Stimulated activated CD4-positive, alpha-beta T cell treated with anti-CD3 and anti-CD28 coated beads, Interleukin-12 subunit alpha, Interleukin-12 subunit beta, amount 100 ng/mL, for 24 hours (primary cell): ENCODE measurements around the gene SKIDA1.

Source experiments
- DNase-seq, 2 experiments: peaks; one replicate each; pipeline ENCODE4 v3.0.0-alpha.2; 2020; ENCODE audit warnings: low read depth in 2 of 2

Gene SKIDA1

GRCh38 chr10:21529032-21529910 is 3.8 kb upstream of the SKIDA1 start:
- no peak for DNase-seq

GRCh38 chr10:21528236-21529031 is 3.0 kb upstream of the SKIDA1 start:
- DNase-seq: no peak

DNA sequence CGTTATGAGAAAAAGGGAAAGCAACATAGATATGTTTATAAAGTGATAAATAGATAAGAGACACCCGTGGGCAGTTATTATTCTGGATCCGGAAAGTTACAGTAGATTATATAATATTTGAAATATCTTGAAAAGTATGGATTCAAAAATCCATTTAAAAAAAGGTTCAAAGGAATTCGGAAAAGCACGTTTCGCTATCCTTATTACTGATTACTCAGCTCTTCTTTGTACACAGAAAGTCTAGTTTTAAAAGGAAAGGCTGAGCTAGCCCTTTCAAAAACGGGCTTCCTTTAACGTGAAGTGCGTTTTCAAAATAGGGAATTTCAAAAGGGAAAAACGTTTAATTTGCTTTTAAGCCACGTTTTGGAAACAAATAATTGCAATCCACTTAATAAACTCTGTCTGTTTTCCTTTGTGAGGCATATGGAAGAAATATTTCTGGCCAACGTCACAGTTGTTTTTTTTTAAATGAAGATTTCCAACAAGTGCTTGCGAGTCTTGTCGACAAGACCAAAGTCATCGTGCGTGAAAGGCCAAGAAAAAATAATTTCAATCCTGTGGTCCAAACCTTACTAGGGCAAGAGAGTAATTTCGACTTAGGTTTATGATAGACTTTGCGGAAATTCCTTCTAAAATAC is 2.2 kb upstream of the SKIDA1 start:
- no peak for DNase-seq

DNA sequence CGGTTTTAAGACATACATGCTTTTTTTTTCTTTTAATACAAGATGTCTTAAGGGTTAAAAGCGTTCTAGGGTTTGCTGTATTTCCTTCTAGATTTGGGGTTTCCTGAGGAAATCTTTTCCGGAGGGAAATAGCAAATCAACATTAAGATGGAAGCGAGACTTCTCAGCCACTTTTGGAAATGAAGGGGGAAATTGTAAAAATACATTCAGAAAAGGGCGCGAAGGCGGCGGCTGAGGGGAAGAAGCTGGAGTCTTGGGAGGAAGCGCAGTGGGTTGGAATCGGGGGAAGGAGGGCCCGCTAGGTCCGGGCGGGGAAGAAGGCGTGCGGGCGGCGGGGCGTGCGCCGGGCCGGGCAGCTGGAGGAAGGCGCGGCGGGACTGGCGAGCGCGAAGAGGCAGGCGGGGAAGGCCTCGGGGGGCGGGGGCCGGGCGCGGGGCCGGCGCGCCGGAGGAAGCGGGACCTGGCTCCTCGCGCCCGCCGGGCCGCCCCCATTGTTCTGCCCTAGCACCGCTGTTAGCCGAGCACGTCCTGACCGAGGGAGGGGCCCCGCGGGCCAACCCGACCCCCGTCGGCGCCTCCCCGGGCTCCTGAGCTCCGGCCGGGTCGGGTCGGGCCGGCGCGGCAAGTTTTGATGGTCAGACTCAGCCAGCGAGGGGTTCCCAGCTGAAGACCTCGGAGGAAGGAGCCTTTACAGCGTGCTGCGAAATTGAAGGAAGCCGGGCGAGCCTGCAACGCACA is 1.5 kb upstream of the SKIDA1 start:
- DNase-seq: peak; percentile 11 to 41

GRCh38 chr10:21526188-21526859 is 842 bp upstream of the SKIDA1 start:
- peak; percentile 31 to 50 for DNase-seq

DNA sequence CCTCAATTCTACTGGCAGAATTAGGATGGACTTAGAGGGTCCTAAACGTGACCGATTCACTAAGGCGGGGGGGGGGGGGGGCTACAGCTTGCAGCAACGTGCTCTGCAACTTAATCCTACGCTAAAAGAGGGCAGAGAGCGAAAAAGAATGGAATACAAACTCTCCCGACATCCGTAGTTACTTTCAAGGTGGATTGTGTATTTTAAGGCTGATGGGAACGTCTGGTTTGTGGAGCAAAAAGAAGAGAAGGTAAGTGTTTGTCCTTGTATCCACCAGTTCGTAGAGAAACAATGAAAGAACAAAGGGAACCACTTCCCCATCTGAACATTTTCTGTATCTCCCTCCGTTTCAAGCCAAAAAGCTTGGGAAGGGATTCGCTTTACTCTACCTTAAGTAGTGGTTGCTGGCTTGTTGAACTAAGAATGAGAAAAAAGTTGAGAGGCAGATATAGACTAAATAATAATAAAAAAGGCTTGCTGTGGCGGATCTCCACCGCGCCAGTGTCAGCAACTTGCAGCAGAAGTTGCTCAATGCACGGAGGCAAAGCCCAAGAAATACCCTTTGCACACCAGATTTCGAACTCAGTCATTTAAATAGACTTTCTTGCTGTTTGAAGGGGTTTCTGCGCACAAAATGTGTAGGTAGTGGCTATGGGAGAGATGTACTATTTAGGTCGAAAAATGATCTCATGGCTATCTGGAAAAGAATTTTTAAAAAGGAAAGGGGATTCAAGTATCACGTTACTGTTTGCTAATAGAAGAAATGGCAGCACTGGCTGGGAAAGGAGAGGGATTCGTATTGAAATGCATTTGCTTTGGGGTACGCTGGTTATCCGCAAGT is 736 bp downstream of the SKIDA1 start:
- DNase-seq: no peak

DNA sequence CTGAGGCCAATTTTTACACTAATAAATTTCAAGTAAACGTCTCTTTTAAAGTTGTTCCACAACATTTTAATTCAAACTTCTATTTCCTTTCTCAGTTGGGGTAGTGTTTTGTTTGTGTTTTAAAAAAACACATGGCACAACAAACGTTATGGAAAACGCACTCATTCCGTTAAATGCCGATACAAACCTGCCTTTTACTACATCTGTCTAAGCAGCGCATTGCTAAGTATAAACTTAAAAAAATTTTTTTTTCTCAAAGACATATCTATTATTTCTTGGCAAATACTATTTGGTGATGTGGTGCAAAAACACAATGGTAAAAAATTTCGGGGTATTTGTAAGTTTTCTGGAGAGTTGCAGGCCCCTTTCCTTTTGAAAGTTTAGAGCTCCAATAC is 1.4 kb downstream of the SKIDA1 start:
- no peak for DNase-seq

DNA sequence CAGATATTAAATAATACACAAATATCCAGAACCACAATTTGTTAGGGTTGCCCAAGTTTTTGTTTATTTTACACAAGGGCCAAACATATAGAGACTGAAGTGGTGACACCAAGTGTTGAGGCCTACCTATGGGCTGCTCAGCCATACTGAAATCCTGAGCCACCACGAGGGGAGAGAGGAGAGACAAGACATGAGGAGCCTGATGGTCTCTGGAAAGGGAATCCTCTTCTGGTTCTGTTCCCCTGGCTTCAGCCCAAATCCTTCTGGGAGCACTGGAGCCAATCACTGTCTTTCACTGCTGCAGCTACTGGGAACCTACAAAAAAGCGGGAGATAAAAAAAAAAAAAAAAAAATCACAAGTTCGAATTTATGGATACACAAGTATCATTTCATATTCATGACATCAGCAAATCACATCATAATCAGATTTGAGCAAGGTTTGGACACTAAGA is 1.9 kb downstream of the SKIDA1 start:
- DNase-seq: no peak

GRCh38 chr10:21522631-21523406 is 2.7 kb downstream of the SKIDA1 start:
- DNase-seq: no peak

- DNase-seq: no peak
Measured at GRCh38 chr10:21521751-21522533, 3.5 kb downstream of the SKIDA1 start.

GRCh38 chr10:21520949-21521348 is 4.5 kb downstream of the SKIDA1 start:
- DNase-seq: no peak

GRCh38 chr10:21520509-21520908 is 5.0 kb downstream of the SKIDA1 start:
- DNase-seq: no peak

GRCh38 chr10:21519941-21520436 is 5.5 kb downstream of the SKIDA1 start:
- DNase-seq: no peak

GRCh38 chr10:21519397-21519933 is 6.0 kb downstream of the SKIDA1 start:
- DNase-seq: no peak

DNA sequence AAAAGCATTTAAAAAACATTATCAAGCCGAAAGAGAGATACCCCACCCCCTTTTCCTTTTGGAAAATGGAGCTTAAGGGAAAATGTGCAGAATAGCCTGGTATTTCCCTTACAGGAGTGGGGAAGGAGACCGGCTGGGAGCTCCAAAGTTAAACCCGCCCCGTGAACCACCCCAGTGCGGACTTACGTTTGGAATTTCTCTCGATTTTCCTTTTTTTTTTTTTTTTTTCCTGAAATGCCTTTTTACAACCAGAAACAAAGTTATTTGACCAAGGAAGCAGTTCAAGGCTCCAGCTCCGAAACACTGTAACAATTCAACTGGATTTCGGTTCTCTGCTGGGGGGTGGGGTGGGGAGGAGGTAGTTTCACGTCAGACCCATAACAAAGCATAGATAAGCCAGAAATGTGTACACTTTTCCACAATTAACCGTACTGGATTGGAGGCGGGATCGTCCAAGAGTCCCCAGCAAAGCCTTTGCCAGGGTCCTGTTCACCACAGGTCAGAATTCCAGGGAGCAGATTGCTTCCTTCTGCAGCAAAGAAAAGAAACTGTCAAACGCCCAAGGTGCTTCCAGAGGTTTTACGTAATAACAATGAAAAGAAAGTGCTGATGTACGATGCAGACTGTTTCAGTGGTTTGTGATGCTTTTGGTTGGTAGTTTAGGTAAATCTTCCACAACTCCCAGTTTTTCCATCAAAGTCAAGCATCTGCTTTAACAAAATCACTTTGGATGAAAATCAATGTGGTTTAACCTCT is 6.7 kb downstream of the SKIDA1 start:
- no peak for DNase-seq

GRCh38 chr10:21518149-21518640 is 7.3 kb downstream of the SKIDA1 start:
- DNase-seq: no peak
